SU-DHL-6 (cell line): ENCODE data around the gene CMSS1.
"Not testable (repeated sequence)": the region's sequence is repeated elsewhere in the genome, so short reads cannot be mapped to it uniquely, and the experiment has no call there.

Experiments used
- H2AFZ ChIP-seq: fragments of 200-600 bp; sonication (generic); 2 replicates; pipeline ENCODE4 v1.6.1; 2014; ENCODE audit warnings: low read depth, mild to moderate bottlenecking, moderate library complexity, mixed read lengths, antibody characterized with exemption, low read length; ENCODE audit not compliant: severe bottlenecking
- H3F3A ChIP-seq: fragments of 200-600 bp; shearing (Covaris generic); 2 replicates; pipeline ENCODE4 v1.6.0; 2016; ENCODE audit warnings: antibody characterized with exemption, mild to moderate bottlenecking; ENCODE audit not compliant: insufficient read depth
- H3K27ac ChIP-seq: fragments of 200-600 bp; sonication (generic); 2 replicates; pipeline ENCODE4 v1.5.1; 2016; ENCODE audit warnings: low read depth, mild to moderate bottlenecking, low read length, moderate library complexity, mixed read lengths
- H3K27me3 ChIP-seq: fragments of 200-600 bp; sonication (generic), shearing (Covaris generic); 2 replicates; pipeline ENCODE4 v1.6.0; 2014; ENCODE audit warnings: mild to moderate bottlenecking, low read length
- H3K36me3 ChIP-seq: fragments of 200-600 bp; sonication (generic); 2 replicates; pipeline ENCODE4 v1.6.1; 2014; ENCODE audit warnings: mild to moderate bottlenecking, low read length, mixed read lengths
- H3K4me2 ChIP-seq: fragments of 300-600, 200-600 bp; shearing (Covaris generic), sonication (generic); 2 replicates; pipeline ENCODE4 v1.6.0; 2014; ENCODE audit warnings: low read length, low read depth, mild to moderate bottlenecking; ENCODE audit not compliant: poor library complexity, severe bottlenecking
- H3K4me3 ChIP-seq: fragments of 200-600 bp; sonication (generic); 2 replicates; pipeline ENCODE4 v1.5.1; 2014; ENCODE audit warnings: antibody characterized with exemption, low read length, mild to moderate bottlenecking, mixed read lengths; ENCODE audit not compliant: insufficient read depth, poor library complexity, severe bottlenecking
- H3K79me2 ChIP-seq: fragments of 200-600 bp; sonication (generic); 2 replicates; pipeline ENCODE4 v1.6.1; 2014; ENCODE audit warnings: mild to moderate bottlenecking, low read length, moderate library complexity; ENCODE audit not compliant: insufficient read depth
- H3K9ac ChIP-seq: fragments of 200-600 bp; sonication (generic); 2 replicates; pipeline ENCODE4 v1.7.0; 2014; ENCODE audit warnings: mild to moderate bottlenecking, low read length
- H3K9me2 ChIP-seq: fragments of 200-600 bp; sonication (generic); replicated peaks from 2 replicates; pipeline ENCODE4 v1.6.1; 2014; ENCODE audit warnings: low read length; ENCODE audit not compliant: insufficient read depth
- H3K9me3 ChIP-seq: fragments of 200-600 bp; sonication (generic); 2 replicates; pipeline ENCODE4 v1.6.1; 2014; ENCODE audit warnings: low read length, mixed read lengths; ENCODE audit not compliant: insufficient read depth
- H4K20me1 ChIP-seq: fragments of 200-600 bp; sonication (generic); 2 replicates; pipeline ENCODE4 v1.6.1; 2014; ENCODE audit warnings: low read depth, mild to moderate bottlenecking, antibody characterized with exemption, low read length, moderate library complexity, mixed read lengths
- CTCF ChIP-seq: fragments of 200-600 bp; sonication (generic); IDR thresholded peaks from one replicate; pipeline ENCODE4 v1.5.1; 2017; ENCODE audit warnings: antibody characterized with exemption, mild to moderate bottlenecking, low read length, moderate library complexity; ENCODE audit not compliant: insufficient read depth, poor library complexity, severe bottlenecking
- EZH2phosphoT487 ChIP-seq: fragments of 200-600 bp; sonication (generic), shearing (Covaris generic); conservative IDR thresholded peaks from 2 replicates; pipeline ENCODE4 v1.6.1; 2018; ENCODE audit warnings: mild to moderate bottlenecking, antibody characterized with exemption, low read length, moderate library complexity, mixed read lengths

Gene CMSS1

GRCh38 chr3:100227511-100227921 is 409.9 kb downstream of the CMSS1 start:
- H4K20me1 ChIP-seq, result no peaks in the 10 kb centered on the region
- H3K9me2 ChIP-seq, result no peaks in the 10 kb centered on the region
- no peaks in the 10 kb centered on the region for H3F3A ChIP-seq
- no peaks in the 10 kb centered on the region for H3K27me3 ChIP-seq
- no peak overlapping the region for H3K4me2 ChIP-seq
- H2AFZ ChIP-seq, result no peak overlapping the region
- H3K4me3 ChIP-seq, result no peak overlapping the region
- no peak overlapping the region for H3K27ac ChIP-seq
- H3K9ac ChIP-seq, result no peak overlapping the region
- H3K36me3 ChIP-seq, result no peaks in the 10 kb centered on the region
- no peaks in the 10 kb centered on the region for H3K79me2 ChIP-seq
- H3K9me3 ChIP-seq, result no peaks in the 10 kb centered on the region
- TF ChIP-seq EZH2phosphoT487, result no peak
- TF ChIP-seq CTCF, result no peak

- TF ChIP-seq CTCF, result no peak
- no peak for TF ChIP-seq EZH2phosphoT487
- no peaks in the 10 kb centered on the region for H3K36me3 ChIP-seq
These were observed 410.6 kb downstream of the CMSS1 start for GRCh38 chr3:100228247-100228646.

GRCh38 chr3:100229188-100229587 is 411.5 kb downstream of the CMSS1 start:
- not testable (repeated sequence) for H3K4me3 ChIP-seq, H3F3A ChIP-seq, H4K20me1 ChIP-seq, H3K9ac ChIP-seq, H3K79me2 ChIP-seq, H3K4me2 ChIP-seq, H3K27ac ChIP-seq, H3K9me3 ChIP-seq, H3K36me3 ChIP-seq, H3K27me3 ChIP-seq, H2AFZ ChIP-seq, H3K9me2 ChIP-seq

More at GRCh38 chr3:100228247-100228646, 410.6 kb downstream of the CMSS1 start:
- Histone ChIP-seq H3K9me3 (no peaks in the 10 kb centered on the region), H3K9ac (no peak overlapping the region), H3K4me2 (no peak overlapping the region), H2AFZ (no peak overlapping the region), H4K20me1 (no peaks in the 10 kb centered on the region), H3K27me3 (no peaks in the 10 kb centered on the region), H3K9me2 (no peaks in the 10 kb centered on the region), H3K79me2 (no peaks in the 10 kb centered on the region), H3K4me3 (no peak overlapping the region), H3F3A (no peaks in the 10 kb centered on the region), H3K27ac (no peak overlapping the region)

GRCh38 chr3:100230710-100231109 is 413.0 kb downstream of the CMSS1 start:
- Histone ChIP-seq H3F3A (no peaks in the 10 kb centered on the region), H3K9me2 (no peaks in the 10 kb centered on the region), H2AFZ (no peak overlapping the region), H3K27me3 (no peaks in the 10 kb centered on the region), H4K20me1 (no peaks in the 10 kb centered on the region), H3K27ac (no peak overlapping the region), H3K9me3 (no peaks in the 10 kb centered on the region), H3K36me3 (no peaks in the 10 kb centered on the region), H3K4me3 (no peak overlapping the region), H3K79me2 (no peaks in the 10 kb centered on the region), H3K9ac (no peak overlapping the region), H3K4me2 (no peak overlapping the region)
- TF ChIP-seq CTCF (no peak), EZH2phosphoT487 (no peak)
